Astrocyte of the cerebellum (primary cell): Measurements from ENCODE around the gene CCL26.

Experiments
- DNase-seq: peaks from one replicate; pipeline ENCODE4 v3.0.0-alpha.2; 2011; ENCODE audit warnings: low read depth
- H3K4me3 ChIP-seq: 2 replicates; pipeline ENCODE4 v1.5.1; 2011; ENCODE audit warnings: mild to moderate bottlenecking, low read depth, low read length, moderate library complexity
- CTCF ChIP-seq: IDR thresholded peaks from 2 replicates; pipeline ENCODE4 v1.5.1; 2012; ENCODE audit warnings: low read length, low read depth, moderate library complexity, mild to moderate bottlenecking; ENCODE audit errors: missing control alignments
- in situ Hi-C: cut with HindIII; loops from 2 replicates; pipeline ENCODE4 v1.10.0; 2017; ENCODE audit warnings: low sequenced_read_pairs

The CCL26 gene

DNA sequence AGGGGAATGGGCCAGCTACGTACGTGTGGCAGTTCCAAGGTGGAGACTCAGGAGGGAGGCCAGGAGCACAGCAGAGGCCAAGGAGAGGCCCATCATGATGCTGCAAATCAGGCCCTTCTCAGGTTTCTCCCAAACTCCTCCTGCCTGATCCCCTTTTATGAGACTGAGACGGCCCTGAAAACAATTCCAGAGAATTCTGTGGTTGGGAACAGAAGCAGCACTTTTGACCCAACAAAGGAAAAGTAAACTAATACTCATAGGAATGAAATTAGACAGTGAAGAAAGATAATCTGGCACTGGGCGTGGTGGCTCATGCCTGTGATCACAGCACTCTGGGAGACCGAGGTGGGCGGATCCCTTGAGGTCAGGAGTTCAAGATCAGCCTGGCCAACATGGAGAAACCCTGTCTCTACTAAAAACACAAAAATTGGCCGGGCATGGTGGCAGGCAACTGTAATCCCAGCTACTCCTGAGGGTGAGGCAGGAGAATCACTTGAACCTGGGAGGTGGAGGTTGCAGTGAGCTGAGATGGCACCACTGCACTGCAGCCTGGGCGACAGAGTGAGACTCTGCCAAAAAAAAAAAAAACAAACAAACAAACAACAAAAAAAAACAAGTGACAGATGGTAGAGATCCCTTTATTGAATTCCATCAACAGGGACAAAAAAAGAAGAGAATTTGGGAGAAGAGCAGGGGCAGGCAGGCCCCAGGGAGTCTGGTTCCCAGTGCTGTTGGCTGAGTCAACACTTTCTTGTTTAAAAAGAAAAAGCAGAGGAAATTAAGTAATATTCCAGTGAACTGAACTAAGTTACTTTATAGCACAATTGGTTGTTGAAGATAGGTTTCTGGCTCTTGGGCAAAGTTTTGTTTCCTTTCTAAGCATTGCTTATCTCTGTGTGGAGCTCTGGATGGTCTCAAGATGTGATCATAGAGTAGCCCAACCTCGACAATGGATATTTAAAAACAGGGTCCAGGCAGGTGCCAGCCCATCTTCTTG lies at the start of gene CCL26:
Gene CCL26 (minus strand): TSS at position 131 of the 997 bp plus-strand sequence. CDS start 35 bp downstream, at position 96.
- in situ Hi-C loops, result no loop called here
- no peak for TF ChIP-seq CTCF
- DNase-seq, result peak; percentile 62
- H3K4me3 ChIP-seq, result no peak within 1 kb of the TSS

GRCh38 chr7:75820688-75821087 lies 48.7 kb upstream of the CCL26 start:
- no peak for TF ChIP-seq CTCF
- no peak overlapping the region for H3K4me3 ChIP-seq
- in situ Hi-C loops, result no loop called here
- no peak for DNase-seq

DNA sequence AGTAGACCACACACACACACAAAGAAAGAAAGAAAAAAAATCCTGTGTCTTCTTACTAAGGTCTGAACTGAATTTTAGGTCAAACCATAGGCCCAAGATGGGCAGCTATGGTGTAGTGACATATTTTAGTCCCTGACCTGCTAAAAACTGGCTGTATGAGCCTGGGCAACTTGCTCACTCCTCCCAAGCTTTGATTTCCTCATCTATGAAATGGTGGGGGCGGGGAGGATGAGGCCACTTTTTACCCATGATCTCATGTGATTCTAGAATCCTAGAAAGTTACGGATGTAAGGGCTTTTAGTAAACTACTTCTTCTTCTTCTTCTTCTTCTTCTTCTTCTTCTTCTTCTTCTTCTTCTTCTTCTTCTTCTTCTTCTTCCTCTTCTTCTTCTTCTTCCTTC lies 47.7 kb upstream of the CCL26 start:
- DNase-seq, result no peak
- in situ Hi-C loops, result no loop called here
- H3K4me3 ChIP-seq, result no peak overlapping the region
- TF ChIP-seq CTCF, result no peak

GRCh38 chr7:75818472-75818871 lies 46.5 kb upstream of the CCL26 start:
- H3K4me3 ChIP-seq, result no peak overlapping the region
- TF ChIP-seq CTCF, result no peak
- in situ Hi-C loops, result no loop called here
- no peak for DNase-seq

DNA sequence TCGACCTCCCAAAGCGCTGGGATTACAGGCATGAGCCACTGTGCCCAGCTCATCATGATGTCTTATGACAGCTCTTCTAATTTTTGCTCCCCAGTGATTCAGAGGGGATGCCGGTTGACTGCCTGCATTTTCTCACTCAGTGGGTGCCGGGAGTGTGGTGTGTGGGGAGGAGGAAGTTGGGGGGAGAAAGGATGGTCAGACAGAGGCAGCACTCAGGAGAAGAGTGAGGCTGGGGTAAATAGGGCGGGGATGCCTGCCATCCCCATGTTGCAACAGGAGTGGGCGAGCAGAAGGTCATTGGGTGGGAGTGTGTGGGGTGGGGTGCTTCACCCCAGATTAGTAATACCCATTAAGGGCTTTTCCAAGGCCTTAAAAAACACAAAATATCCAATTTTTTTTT lies 45.1 kb upstream of the CCL26 start:
- no peak for TF ChIP-seq CTCF
- DNase-seq, result no peak
- in situ Hi-C loops, result no loop called here
- H3K4me3 ChIP-seq, result no peak overlapping the region

DNA sequence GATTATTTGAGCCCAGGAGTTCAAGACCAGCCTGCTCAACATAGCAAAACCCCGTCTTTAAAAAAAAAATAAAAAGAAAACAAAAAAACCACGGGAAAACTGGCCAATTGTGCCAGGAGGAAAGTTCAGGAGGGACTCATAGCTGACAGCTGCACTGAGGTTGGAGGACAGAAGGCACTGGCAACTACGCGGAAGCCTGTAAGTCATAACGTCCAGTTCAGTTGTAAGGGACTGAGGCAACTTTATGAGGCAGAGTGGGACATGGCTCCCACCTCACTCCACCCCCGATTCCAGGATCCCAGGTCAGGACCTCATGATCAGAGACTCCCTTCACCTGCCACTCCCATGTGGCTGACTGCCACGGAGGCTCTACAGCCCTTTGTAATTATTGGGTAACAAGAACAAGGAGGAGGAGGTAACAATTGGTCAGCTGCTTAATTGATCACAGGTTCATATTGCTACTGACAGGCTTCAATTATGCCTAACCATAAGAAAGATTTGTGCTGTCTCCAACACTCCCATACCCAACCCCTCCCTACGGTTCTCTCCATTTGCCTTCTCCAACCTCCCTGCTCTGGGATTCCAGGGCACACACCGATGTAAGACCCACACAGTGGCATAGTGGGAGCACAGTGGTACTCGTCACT lies 43.5 kb upstream of the CCL26 start:
- DNase-seq, result no peak
- in situ Hi-C loops, result no loop called here
- TF ChIP-seq CTCF, result no peak
- no peak overlapping the region for H3K4me3 ChIP-seq
